Osteocyte (in vitro differentiated cells): ENCODE data around the gene EXOC6B. TPM values are rescaled to one million over a fixed set of nuclear protein-coding genes. Genes with fewer than 3 reads are reported as not detected.

Source experiments
- DNase-seq: peaks from one replicate; pipeline ENCODE4 v3.0.0; 2021; ENCODE audit warnings: mixed read lengths; ENCODE audit not compliant: unreplicated experiment; ENCODE audit errors: extremely low spot score
- H3K27ac Mint-ChIP-seq: one replicate; pipeline ENCODE4 v1.8.0; 2021; ENCODE audit warnings: mild to moderate bottlenecking, mixed read lengths; ENCODE audit not compliant: unreplicated experiment
- H3K27me3 Mint-ChIP-seq: one replicate; pipeline ENCODE4 v1.8.0; 2021; ENCODE audit warnings: mixed read lengths; ENCODE audit not compliant: unreplicated experiment
- H3K36me3 Mint-ChIP-seq: one replicate; pipeline ENCODE4 v1.8.0; 2021; ENCODE audit warnings: mixed read lengths; ENCODE audit not compliant: unreplicated experiment
- H3K4me1 Mint-ChIP-seq: one replicate; pipeline ENCODE4 v1.8.0; 2021; ENCODE audit warnings: mixed read lengths; ENCODE audit not compliant: unreplicated experiment
- H3K4me3 Mint-ChIP-seq: one replicate; pipeline ENCODE4 v1.8.0; 2021; ENCODE audit warnings: mild to moderate bottlenecking, moderate library complexity, mixed read lengths; ENCODE audit not compliant: unreplicated experiment
- H3K9me3 Mint-ChIP-seq: one replicate; pipeline ENCODE4 v1.8.0; 2021; ENCODE audit warnings: mixed read lengths; ENCODE audit not compliant: unreplicated experiment
- total RNA-seq: library from RNA; stranded (reverse); gene quantifications from 2 replicates; pipeline ENCODE4 v1.2.1, GENCODE V29; 2021
- TF ChIP-seq, protein P1 (sequence below): fragments of 200-600 bp; sonication (generic); IDR thresholded peaks from 2 replicates; pipeline ENCODE4 v1.5.0; 2021; ENCODE audit warnings: antibody characterized with exemption, mild to moderate bottlenecking, moderate library complexity

The EXOC6B gene
- total RNA-seq, 1 donor from 2014 or later: 33.8 TPM

DNA sequence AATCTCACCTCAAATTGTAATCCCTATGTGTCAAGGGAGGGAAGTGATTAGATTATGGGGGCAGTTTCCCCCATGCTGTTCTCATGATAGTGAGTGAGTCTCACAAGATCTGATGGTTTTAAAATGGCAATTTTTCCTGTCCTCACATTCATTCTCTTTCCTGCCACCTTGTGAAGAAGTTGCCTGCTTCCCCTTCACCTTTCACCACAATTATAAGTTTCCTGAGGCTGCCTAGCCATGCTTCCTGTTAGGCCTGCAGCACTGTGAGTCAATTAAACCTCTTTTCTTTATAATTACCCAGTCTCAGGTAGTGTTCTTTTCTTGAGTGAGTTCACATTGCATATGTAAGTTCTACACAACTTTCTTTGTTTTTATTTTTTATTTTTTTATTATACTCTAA lies 271.5 kb downstream of the EXOC6B start:
- no peak for DNase-seq
- Mint-ChIP-seq H3K4me1 (no peaks in the 10 kb centered on the region), H3K9me3 (peaks cover 5% of the 10 kb centered on the region), H3K27me3 (no peaks in the 10 kb centered on the region), H3K4me3 (no peak overlapping the region), H3K27ac (no peak overlapping the region), H3K36me3 (peaks cover 18% of the 10 kb centered on the region)
- TF ChIP-seq, protein P1, sequence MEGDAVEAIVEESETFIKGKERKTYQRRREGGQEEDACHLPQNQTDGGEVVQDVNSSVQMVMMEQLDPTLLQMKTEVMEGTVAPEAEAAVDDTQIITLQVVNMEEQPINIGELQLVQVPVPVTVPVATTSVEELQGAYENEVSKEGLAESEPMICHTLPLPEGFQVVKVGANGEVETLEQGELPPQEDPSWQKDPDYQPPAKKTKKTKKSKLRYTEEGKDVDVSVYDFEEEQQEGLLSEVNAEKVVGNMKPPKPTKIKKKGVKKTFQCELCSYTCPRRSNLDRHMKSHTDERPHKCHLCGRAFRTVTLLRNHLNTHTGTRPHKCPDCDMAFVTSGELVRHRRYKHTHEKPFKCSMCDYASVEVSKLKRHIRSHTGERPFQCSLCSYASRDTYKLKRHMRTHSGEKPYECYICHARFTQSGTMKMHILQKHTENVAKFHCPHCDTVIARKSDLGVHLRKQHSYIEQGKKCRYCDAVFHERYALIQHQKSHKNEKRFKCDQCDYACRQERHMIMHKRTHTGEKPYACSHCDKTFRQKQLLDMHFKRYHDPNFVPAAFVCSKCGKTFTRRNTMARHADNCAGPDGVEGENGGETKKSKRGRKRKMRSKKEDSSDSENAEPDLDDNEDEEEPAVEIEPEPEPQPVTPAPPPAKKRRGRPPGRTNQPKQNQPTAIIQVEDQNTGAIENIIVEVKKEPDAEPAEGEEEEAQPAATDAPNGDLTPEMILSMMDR: no peak

DNA sequence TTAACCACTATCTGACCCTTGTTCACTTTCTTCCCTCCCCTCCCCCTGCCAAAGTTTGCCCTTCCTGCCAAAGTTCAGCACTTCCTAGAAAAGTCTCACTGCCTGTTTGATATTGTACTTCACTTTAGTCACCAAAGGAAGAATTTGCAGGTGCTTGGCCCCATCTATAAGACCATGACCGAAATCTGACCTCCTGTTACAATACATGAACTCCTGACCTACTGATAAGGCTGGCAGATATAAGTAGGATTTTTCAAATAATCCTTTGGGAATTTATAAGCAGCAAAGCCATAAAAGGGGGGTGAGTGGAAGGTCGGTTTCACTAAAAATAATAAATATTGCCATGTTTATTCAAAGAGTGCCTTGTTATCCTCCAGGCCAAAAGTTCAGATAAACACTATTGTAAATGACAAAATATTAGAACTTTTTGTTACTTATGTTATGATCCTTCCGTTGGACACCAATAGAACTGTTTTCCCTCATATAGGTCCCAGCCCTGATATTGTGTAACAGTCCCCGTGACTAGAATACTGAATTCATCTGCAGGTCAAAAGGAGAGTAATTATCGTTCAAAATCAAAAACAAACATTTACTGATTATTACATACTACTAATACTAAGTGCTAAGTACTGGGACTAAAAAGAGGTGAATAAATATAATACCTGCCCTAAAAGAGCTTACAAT lies 277.6 kb downstream of the EXOC6B start:
- no peak overlapping the region for H3K27ac Mint-ChIP-seq
- no peaks in the 10 kb centered on the region for H3K27me3 Mint-ChIP-seq
- no peaks in the 10 kb centered on the region for H3K4me1 Mint-ChIP-seq
- peaks cover 7% of the 10 kb centered on the region for H3K9me3 Mint-ChIP-seq
- TF ChIP-seq, protein P1: no peak
- DNase-seq: no peak
- H3K4me3 Mint-ChIP-seq: no peak overlapping the region
- peaks cover 9% of the 10 kb centered on the region for H3K36me3 Mint-ChIP-seq

GRCh38 chr2:72545790-72546189 lies 280.0 kb downstream of the EXOC6B start:
- TF ChIP-seq, protein P1: no peak
- peaks cover 7% of the 10 kb centered on the region for H3K9me3 Mint-ChIP-seq
- no peak for DNase-seq
- H3K4me1 Mint-ChIP-seq: no peaks in the 10 kb centered on the region
- no peak overlapping the region for H3K27ac Mint-ChIP-seq
- no peak overlapping the region for H3K4me3 Mint-ChIP-seq
- H3K27me3 Mint-ChIP-seq: no peaks in the 10 kb centered on the region
- peaks cover 7% of the 10 kb centered on the region for H3K36me3 Mint-ChIP-seq

DNA sequence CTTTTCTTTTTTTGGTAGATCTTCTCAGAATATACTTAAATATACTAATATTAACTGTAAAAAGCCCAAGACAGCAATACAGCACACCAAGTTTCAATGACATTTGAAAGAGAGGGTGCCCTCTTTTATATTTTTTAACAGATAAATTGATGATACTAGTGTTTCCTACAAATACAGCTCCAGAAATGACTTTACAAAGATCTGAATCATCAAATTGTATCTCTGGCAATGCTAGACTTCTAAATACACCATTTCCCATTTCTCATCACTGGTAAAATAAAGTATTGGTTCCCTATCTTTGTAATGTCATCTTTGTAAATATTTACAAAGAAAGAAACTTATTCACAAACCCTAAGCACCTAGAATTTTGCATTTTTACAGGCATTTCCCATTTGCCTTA lies 281.3 kb downstream of the EXOC6B start:
- no peak overlapping the region for H3K4me3 Mint-ChIP-seq
- TF ChIP-seq, protein P1: no peak

GRCh38 chr2:72543497-72544216 lies 282.2 kb downstream of the EXOC6B start:
- Mint-ChIP-seq H3K4me1 (peaks cover 9% of the 10 kb centered on the region), H3K27ac (no peak overlapping the region), H3K4me3 (no peak overlapping the region)

More for the DNA sequence above, 281.3 kb downstream of the EXOC6B start:
- H3K9me3 Mint-ChIP-seq: peaks cover 4% of the 10 kb centered on the region
- no peaks in the 10 kb centered on the region for H3K4me1 Mint-ChIP-seq
- peaks cover 3% of the 10 kb centered on the region for H3K36me3 Mint-ChIP-seq
- no peak for DNase-seq
- H3K27ac Mint-ChIP-seq: no peak overlapping the region
- no peaks in the 10 kb centered on the region for H3K27me3 Mint-ChIP-seq

More at GRCh38 chr2:72543497-72544216, 282.2 kb downstream of the EXOC6B start:
- Mint-ChIP-seq H3K36me3 (peaks cover 3% of the 10 kb centered on the region), H3K27me3 (no peaks in the 10 kb centered on the region), H3K9me3 (no peaks in the 10 kb centered on the region)
- TF ChIP-seq, protein P1: no peak
- DNase-seq: no peak
